MCF 10A (cell line): ENCODE measurements around the gene SNX30. TPM values are rescaled to one million over a fixed set of nuclear protein-coding genes. Genes with fewer than 3 reads are reported as not detected.

Experiments
- BruUV-seq: library from RNA; stranded (reverse); fragments of 400-500 nt; replicated peaks from 2 replicates; lab custom pipeline; 2021; lab: Mats Ljungman, UMichigan
- CTCF ChIA-PET: fragments of 300-600 bp; sonication (Branson Sonifier 250); formaldehyde crosslinking; extraction: SDS; loops from one replicate; lab custom pipeline; 2021; ENCODE audit warnings: antibody characterized with exemption, inconsistent platforms; lab: Yijun Ruan, JAX
- POLR2A ChIA-PET: fragments of 300-600, 350-650 bp; sonication (Branson Sonifier 250); formaldehyde crosslinking; extraction: SDS; loops from one replicate; lab custom pipeline; 2020; ENCODE audit warnings: antibody characterized with exemption, inconsistent platforms; lab: Yijun Ruan, JAX
- DNase-seq: peaks from one replicate; pipeline ENCODE4 v3.0.0-alpha.2; 2018; ENCODE audit not compliant: unreplicated experiment
- H3K27ac Mint-ChIP-seq: one replicate; pipeline ENCODE4 v1.8.0; 2022; ENCODE audit warnings: mild to moderate bottlenecking, low read depth, mixed read lengths; ENCODE audit not compliant: unreplicated experiment
- H3K27me3 Mint-ChIP-seq: one replicate; pipeline ENCODE4 v1.8.0; 2022; ENCODE audit warnings: mixed read lengths; ENCODE audit not compliant: insufficient read depth, unreplicated experiment
- H3K36me3 Mint-ChIP-seq: one replicate; pipeline ENCODE4 v1.8.0; 2022; ENCODE audit warnings: mild to moderate bottlenecking, moderate library complexity, mixed read lengths; ENCODE audit not compliant: insufficient read depth, unreplicated experiment
- H3K4me1 Mint-ChIP-seq: one replicate; pipeline ENCODE4 v1.8.0; 2022; ENCODE audit warnings: mixed read lengths; ENCODE audit not compliant: insufficient read depth, unreplicated experiment
- H3K4me3 Mint-ChIP-seq: one replicate; pipeline ENCODE4 v1.8.0; 2022; ENCODE audit warnings: mild to moderate bottlenecking, moderate library complexity, mixed read lengths; ENCODE audit not compliant: unreplicated experiment
- H3K9me3 Mint-ChIP-seq: one replicate; pipeline ENCODE4 v1.8.0; 2022; ENCODE audit warnings: mixed read lengths; ENCODE audit not compliant: unreplicated experiment
- intact Hi-C: fragments of 100-400 bp; cut with micrococcal nuclease; formaldehyde crosslinking; loops from 2 replicates; pipeline ENCODE4 v1.14.1; 2022
- total RNA-seq: library from RNA; stranded (reverse); gene quantifications from 2 replicates; pipeline ENCODE4 v1.2.3, GENCODE V29; 2022
- TF ChIP-seq, protein P1 (sequence below): fragments of 200-600 bp; IDR thresholded peaks from one replicate; pipeline ENCODE4 v1.8.0; 2022; ENCODE audit warnings: antibody characterized with exemption, mild to moderate bottlenecking; ENCODE audit not compliant: unreplicated experiment

SNX30 gene
- total RNA-seq, 1 experiment from 2014 or later, result 9.6 TPM

DNA sequence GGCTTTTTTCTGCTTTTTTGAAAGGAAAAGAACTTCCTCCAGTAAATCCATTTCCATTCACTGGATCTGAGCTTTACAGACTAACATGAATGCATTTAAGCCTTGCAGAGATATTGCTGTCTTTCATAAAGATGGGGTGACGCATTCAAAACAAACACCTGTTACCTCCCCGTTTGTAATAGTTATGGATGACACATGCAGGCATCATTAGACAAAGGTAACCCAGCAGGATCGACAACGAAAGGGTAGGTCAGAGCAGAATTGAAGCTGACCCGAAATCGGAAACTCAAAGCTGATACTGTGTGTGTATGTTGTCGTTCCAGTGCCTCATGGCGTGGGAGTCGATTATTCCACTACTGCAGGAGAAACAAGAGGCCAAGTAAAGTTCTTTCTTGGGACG lies 117.9 kb downstream of the SNX30 start:
- TF ChIP-seq, protein P1, sequence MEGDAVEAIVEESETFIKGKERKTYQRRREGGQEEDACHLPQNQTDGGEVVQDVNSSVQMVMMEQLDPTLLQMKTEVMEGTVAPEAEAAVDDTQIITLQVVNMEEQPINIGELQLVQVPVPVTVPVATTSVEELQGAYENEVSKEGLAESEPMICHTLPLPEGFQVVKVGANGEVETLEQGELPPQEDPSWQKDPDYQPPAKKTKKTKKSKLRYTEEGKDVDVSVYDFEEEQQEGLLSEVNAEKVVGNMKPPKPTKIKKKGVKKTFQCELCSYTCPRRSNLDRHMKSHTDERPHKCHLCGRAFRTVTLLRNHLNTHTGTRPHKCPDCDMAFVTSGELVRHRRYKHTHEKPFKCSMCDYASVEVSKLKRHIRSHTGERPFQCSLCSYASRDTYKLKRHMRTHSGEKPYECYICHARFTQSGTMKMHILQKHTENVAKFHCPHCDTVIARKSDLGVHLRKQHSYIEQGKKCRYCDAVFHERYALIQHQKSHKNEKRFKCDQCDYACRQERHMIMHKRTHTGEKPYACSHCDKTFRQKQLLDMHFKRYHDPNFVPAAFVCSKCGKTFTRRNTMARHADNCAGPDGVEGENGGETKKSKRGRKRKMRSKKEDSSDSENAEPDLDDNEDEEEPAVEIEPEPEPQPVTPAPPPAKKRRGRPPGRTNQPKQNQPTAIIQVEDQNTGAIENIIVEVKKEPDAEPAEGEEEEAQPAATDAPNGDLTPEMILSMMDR, result no peak
- no peaks in the 10 kb centered on the region for H3K9me3 Mint-ChIP-seq
- peaks cover 9% of the 10 kb centered on the region for H3K4me1 Mint-ChIP-seq
- BruUV-seq, result no TSS peak
- ChIA-PET CTCF (interaction anchor here (1.2 kb wide), 1 partner anchor 35 kb away, joined by 6 read pairs; no protein-coding TSS in a partner anchor), POLR2A (interaction anchor here (0.6 to 1.3 kb wide), 2 partner anchors 9 to 749 kb away, joined by 3 read pairs; no protein-coding TSS in a partner anchor)
- peaks cover 8% of the 10 kb centered on the region for H3K36me3 Mint-ChIP-seq
- H3K4me3 Mint-ChIP-seq, result no peak overlapping the region
- intact Hi-C loops, result no loop called here
- no peak for DNase-seq
- no peak overlapping the region for H3K27ac Mint-ChIP-seq
- H3K27me3 Mint-ChIP-seq, result no peaks in the 10 kb centered on the region

DNA sequence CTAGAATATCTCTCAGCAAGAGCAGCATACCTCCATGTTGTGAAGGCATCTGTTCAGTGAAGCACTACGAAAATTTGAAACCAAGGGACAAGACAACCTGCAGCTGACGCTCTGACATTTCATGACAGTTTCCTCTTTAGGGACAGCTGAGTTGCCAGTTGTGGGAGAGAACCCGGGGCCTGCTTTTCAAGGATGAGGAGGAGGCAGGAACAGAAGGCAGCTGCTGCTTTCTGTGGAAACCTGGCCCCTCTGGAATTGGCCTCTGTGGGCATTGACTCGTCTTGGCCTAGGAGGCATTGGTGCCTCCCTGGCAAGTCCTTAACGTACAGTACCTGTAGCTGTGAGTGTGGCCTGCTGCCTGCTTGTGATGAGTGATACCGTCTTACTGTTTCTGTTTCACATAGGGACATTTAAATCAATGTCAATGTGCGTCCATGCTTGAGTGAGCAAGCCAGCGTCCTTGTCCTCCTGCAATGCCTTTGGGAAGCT lies 118.5 kb downstream of the SNX30 start:
- TF ChIP-seq, protein P1, result no peak
- peaks cover 9% of the 10 kb centered on the region for H3K4me1 Mint-ChIP-seq
- no TSS peak for BruUV-seq
- peaks cover 8% of the 10 kb centered on the region for H3K36me3 Mint-ChIP-seq
- no peaks in the 10 kb centered on the region for H3K9me3 Mint-ChIP-seq
- intact Hi-C loops, result no loop called here
- CTCF ChIA-PET, result interaction anchor here (1.5 kb wide), 1 partner anchor 24 kb away, joined by 5 read pairs; no protein-coding TSS in a partner anchor
- POLR2A ChIA-PET, result interaction anchor here (0.7 to 1.3 kb wide), 2 partner anchors 9 to 42 kb away, joined by 3 read pairs; no protein-coding TSS in a partner anchor
- H3K27me3 Mint-ChIP-seq, result no peaks in the 10 kb centered on the region
- no peak overlapping the region for H3K4me3 Mint-ChIP-seq
- no peak overlapping the region for H3K27ac Mint-ChIP-seq
- no peak for DNase-seq

DNA sequence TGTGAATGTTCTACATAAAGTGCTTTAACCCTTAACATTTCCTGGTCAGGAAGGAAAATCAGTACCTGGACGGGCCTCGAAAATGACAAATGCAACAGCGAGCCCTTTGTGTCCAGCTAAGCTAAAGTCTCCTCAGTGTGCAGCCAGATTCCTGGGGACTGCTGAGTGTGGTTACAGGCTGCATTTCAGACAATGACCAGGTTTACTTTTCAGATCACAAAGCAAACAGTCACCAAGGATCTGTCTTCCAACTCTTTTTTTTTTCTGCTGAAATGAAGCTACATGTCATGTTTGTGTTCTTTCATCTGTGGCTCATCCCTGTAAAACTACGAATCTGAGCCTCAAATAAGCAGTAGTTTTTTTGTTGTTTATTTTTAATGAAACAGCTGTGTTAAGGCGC lies 119.4 kb downstream of the SNX30 start:
- no peaks in the 10 kb centered on the region for H3K9me3 Mint-ChIP-seq
- peaks cover 8% of the 10 kb centered on the region for H3K36me3 Mint-ChIP-seq
- CTCF ChIA-PET, result interaction anchor here (0.7 to 1.5 kb wide), 2 partner anchors 25 to 243 kb away, joined by 4 to 5 read pairs; no protein-coding TSS in a partner anchor
- H3K27me3 Mint-ChIP-seq, result no peaks in the 10 kb centered on the region
- BruUV-seq, result no TSS peak
- TF ChIP-seq, protein P1, result no peak
- intact Hi-C loops, result no loop called here
- peaks cover 9% of the 10 kb centered on the region for H3K4me1 Mint-ChIP-seq
- no peak overlapping the region for H3K27ac Mint-ChIP-seq
- DNase-seq, result no peak
- H3K4me3 Mint-ChIP-seq, result no peak overlapping the region
- POLR2A ChIA-PET, result no interaction called here

DNA sequence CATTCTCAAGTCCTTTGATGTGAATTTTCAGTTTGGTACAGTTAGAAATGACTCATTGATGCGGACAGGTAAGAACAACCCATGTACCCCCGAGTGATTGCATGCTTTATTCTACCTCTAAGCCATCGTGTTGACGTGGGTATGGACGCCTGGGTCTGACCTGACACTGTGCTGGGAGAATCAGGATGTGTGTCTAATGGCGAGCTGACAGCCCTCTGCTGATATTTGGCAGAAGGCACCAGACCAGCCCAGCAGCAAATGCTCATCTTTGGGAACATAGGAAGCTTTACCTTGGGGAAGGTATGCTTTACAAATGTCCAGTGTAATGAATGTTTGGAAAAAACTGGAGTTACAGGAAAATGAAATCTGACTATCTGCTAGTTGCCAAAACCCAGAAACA lies 120.0 kb downstream of the SNX30 start:
- no peak overlapping the region for H3K4me3 Mint-ChIP-seq
- no peak overlapping the region for H3K27ac Mint-ChIP-seq
- H3K9me3 Mint-ChIP-seq, result no peaks in the 10 kb centered on the region
- intact Hi-C loops, result no loop called here
- ChIA-PET CTCF (no interaction called here), POLR2A (no interaction called here)
- DNase-seq, result no peak
- BruUV-seq, result TSS peak; percentile 11
- H3K4me1 Mint-ChIP-seq, result peaks cover 9% of the 10 kb centered on the region
- TF ChIP-seq, protein P1, result no peak
- no peaks in the 10 kb centered on the region for H3K27me3 Mint-ChIP-seq
- peaks cover 8% of the 10 kb centered on the region for H3K36me3 Mint-ChIP-seq
